HG03135 (cell line): ENCODE measurements around the gene SMCO3.
A peak's percentile ranks its signal among the peaks of the same experiment; 100 is the strongest.
"Not testable (repeated sequence)": the region's sequence is repeated elsewhere in the genome, so short reads cannot be mapped to it uniquely, and the experiment has no call there.

Source experiments
- ATAC-seq: cut with Tn5 transposase; IDR thresholded peaks from one replicate; pipeline ENCODE4 v1.9.1; 2021; ENCODE audit warnings: mild to moderate bottlenecking, moderate library complexity; ENCODE audit not compliant: unreplicated experiment

Gene SMCO3

DNA sequence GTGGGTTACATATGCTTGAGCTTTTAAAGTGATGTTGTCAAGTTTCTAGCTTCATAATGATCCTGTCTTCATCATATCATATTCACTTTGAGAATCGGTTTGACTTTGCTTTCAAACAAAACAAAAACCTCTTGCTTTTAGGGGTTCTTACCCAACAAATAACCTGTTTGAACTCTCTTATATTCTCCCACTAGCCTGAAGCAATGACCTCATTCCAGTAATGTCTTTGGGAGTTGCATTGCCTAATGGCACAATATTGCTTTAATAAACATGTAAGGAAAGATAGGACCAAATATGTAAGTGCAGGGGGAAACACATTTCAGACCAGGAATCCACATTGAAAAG lies 38.4 kb downstream of the SMCO3 start:
- no peak for ATAC-seq

DNA sequence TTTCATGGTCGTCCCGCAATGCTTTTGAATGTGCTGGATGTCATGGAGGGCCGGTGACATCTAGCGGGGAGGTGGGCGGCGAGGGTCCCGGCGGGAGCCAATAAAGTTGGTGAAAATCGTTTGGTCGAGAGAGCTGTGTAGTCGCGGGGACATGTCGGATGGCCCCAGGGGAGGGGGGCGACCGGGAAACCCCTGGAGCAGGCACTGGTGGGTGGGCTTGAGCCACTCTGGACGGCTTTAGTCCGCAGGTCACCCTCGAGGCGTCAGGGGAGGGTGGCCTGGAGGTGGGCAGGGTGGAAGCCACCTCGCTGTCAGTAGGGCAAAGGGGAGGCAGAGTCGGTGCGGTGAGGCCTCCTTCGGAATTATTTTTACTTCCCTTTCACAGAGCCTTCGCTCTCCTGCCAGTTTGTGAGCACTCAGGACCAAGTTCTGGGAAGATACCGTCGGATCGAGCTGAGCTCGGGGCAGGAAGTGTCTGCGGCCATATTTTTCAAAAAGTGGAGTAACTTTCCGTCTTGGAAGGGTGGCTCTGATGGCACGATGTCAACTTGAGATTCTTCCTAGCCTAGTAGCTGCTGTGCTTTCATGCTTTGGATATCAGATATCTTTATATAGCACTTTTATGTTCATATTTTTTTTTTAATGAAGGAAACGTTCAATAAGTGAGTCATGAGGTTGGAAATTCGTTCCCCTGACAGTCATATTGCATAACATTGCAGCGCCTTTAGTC lies 38.9 kb downstream of the SMCO3 start:
- ATAC-seq: no peak

DNA sequence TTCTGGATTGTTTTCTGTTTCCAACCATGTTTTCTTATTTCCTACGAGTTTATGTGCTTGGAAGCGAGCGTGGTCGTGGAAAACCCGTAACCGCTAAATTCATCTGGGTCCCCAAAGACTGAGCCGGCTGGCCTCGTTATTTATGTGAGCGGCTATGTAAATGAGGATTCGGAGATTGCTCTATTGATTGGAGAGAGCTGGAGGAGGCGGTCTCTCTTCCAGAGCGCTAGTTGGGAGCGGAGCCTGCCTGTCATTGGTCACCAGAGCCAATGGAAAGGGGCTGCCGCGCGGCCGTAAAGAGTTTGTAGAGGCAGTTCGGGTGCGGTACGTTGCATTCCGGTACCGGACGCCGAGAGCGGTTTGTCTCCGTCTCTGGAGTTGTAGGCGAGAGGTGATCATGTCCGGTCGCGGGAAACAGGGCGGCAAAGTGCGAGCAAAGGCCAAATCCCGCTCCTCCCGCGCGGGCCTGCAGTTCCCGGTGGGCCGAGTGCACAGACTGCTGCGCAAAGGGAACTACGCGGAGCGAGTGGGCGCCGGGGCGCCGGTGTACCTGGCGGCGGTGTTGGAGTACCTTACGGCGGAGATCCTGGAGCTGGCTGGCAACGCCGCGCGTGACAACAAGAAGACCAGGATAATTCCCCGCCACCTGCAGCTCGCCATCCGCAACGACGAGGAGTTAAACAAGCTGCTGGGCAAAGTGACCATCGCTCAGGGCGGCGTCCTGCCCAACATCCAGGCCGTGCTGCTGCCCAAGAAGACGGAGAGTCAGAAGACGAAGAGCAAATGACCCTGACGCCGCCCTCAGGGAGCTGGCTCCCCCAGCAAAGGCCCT lies 39.7 kb downstream of the SMCO3 start:
- peak; percentile 62 for ATAC-seq

GRCh38 chr12:14773685-14774073 lies 40.3 kb downstream of the SMCO3 start:
- peak; percentile 16 for ATAC-seq

GRCh38 chr12:14772946-14773345 lies 41.0 kb downstream of the SMCO3 start:
- no peak for ATAC-seq

GRCh38 chr12:14771651-14772137 lies 42.3 kb downstream of the SMCO3 start:
- ATAC-seq: no peak

- ATAC-seq: peak; percentile 33
Measured at GRCh38 chr12:14770496-14771461, 43.2 kb downstream of the SMCO3 start.

- ATAC-seq: peak; percentile 39
Measured at GRCh38 chr12:14769969-14770495, 44.0 kb downstream of the SMCO3 start.

DNA sequence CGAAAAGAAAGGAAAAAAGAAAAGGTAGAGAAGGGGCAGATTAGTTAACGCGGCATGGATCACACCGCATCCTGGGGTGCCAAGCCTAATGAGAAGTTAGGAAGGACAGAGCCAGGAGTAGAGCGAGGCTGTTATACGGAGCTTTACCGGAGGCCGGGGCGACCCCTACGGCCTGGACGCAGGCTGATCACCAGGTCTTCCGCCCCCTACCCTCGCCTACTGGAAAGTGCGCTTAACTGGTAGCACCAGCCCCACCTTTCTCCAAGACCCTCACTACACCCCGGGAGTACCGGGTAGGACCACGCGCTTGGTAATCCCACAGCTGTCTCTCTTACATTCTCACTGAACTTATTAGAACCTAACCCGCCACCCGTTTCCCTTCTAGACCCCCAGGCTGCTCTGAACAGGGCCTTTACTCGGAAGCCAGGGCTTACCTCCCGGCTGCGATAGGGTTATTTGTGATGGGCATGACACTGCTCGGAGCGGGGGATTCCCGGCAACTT lies 44.5 kb downstream of the SMCO3 start:
- peak; percentile 2 for ATAC-seq

DNA sequence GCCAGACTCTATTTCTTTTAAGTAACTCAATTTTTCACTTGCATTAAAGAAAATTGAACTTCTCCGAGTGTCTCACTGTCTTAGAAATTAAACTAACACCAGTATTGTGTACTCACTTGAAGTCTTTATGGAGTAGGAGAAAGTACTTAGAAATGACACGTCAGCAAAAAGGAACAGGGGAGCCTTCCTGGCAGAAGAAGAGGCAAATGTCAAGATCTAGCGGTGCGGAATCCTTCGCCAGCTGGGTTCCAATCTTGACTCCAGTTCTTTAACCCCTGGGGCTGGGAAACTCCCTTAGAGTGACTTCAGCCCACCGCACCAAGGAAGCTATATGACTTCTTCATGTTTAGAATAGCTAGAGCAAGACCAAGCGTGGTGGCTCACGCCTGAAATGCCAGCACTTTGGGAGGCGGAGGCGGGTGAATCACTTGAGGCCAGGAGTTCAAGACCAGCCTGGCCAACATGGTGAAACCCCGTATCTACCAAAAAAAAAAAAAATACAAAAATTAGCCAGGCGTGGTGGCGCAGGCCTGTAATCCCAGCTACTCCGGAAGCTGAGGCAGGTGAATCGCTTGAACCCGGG lies 45.1 kb downstream of the SMCO3 start:
- ATAC-seq: no peak

DNA sequence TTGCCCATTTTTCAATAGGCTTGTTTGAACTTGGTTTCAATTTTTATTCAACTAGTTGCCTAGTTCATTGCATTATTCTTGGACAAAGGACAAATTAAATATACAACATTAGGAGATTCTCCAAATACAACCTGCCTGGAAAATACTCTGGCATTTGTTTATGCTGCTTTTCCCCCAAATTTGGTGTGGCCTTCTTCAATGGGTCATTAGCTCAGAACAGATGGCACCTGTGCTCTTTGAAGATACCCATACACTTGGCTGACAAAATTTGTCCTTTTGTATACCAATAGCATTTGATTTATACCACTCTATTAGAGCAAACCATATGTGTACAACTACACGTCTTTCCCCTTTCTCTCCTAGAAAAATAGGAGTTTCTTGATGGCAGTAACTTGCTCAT lies 46.4 kb downstream of the SMCO3 start:
- no peak for ATAC-seq

DNA sequence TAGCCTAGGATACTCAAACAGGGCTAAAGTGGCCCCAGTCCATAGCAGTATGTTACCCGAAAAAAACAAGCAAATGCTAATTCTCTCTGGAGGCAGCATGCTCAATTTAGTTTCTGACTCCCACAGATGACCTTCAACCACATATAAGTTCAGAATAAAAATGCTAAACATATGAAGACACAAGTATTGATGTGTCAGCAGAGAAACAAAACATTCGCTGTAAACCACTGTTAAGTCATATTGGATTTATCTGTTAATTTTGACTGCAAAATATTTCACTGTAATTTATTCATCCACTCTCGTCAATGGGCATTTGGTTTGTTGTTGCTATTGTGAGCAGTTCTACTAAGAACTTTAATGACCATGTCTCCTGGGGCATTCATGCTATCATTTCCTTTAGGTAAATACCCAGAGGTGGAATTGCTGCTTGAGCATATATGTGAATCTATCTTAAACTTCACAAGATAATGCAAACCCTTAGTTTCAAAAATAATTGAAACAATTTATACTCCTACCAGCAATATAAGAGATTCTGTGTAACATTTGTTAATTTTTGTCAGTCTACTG lies 47.2 kb downstream of the SMCO3 start:
- no peak for ATAC-seq

DNA sequence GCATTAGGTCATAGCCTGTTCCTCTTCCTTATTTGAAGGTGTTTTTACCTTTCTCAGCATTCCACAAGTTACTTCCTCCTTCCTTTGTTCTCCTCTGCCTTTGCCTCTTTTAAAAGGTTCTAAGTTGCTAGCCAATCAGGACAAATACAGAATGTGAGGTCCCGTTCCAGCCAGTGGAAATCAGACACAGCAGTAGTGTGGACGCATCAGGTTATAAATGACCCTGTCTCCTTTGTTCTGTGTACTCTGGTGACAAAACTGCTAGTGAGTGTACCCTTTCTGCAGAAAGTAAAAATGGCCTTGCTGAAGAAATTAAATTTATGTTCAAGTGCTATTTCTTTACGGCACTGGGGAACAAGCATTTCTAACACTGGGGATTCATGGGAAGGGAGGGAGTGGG lies 48.0 kb downstream of the SMCO3 start:
- ATAC-seq: not testable (repeated sequence)

DNA sequence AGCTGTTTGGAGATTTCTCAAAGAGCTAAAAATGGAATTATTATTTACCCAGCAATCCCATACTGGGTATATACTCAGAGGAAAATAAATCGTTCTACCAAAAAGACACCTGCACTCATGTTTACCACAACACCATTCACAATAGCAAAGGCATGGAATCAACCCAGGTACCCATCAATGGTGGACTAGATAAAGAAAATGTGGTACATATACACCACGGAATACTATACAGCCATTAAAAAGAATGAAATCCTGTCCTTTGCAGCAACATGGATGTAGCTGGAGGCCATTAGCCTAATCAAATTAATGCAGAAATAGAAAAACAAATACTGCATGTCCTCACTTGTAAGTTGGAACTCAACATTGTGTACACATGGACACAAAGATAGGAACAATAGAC lies 48.6 kb downstream of the SMCO3 start:
- no peak for ATAC-seq

- not testable (repeated sequence) for ATAC-seq
Measured at GRCh38 chr12:14759711-14760280, 54.2 kb downstream of the SMCO3 start.

- no peak for ATAC-seq
Measured at GRCh38 chr12:14756334-14757143, 57.4 kb downstream of the SMCO3 start.
